AG09309 (cell line): ENCODE results near the gene ENTPD8.
"Not testable (repeated sequence)": the region's sequence is repeated elsewhere in the genome, so short reads cannot be mapped to it uniquely, and the experiment has no call there.

Source experiments
- DNase-seq: peaks from one replicate; pipeline ENCODE4 v3.0.0-alpha.2; 2010; ENCODE audit warnings: low read depth
- H3K4me3 ChIP-seq: 2 replicates; pipeline ENCODE4 v1.5.1; 2011; ENCODE audit warnings: mild to moderate bottlenecking, low read depth, low read length, moderate library complexity; ENCODE audit not compliant: control insufficient read depth
- TF ChIP-seq, protein P1 (sequence below): IDR thresholded peaks from 2 replicates; pipeline ENCODE4 v1.5.1; 2011; ENCODE audit warnings: mild to moderate bottlenecking, low read depth, low read length, inconsistent platforms; ENCODE audit not compliant: insufficient read depth, control insufficient read depth; ENCODE audit errors: missing control alignments

The ENTPD8 gene

GRCh38 chr9:137454597-137455358 is 13.6 kb upstream of the ENTPD8 start:
- no peak overlapping the region for H3K4me3 ChIP-seq
- TF ChIP-seq, protein P1, sequence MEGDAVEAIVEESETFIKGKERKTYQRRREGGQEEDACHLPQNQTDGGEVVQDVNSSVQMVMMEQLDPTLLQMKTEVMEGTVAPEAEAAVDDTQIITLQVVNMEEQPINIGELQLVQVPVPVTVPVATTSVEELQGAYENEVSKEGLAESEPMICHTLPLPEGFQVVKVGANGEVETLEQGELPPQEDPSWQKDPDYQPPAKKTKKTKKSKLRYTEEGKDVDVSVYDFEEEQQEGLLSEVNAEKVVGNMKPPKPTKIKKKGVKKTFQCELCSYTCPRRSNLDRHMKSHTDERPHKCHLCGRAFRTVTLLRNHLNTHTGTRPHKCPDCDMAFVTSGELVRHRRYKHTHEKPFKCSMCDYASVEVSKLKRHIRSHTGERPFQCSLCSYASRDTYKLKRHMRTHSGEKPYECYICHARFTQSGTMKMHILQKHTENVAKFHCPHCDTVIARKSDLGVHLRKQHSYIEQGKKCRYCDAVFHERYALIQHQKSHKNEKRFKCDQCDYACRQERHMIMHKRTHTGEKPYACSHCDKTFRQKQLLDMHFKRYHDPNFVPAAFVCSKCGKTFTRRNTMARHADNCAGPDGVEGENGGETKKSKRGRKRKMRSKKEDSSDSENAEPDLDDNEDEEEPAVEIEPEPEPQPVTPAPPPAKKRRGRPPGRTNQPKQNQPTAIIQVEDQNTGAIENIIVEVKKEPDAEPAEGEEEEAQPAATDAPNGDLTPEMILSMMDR = no peak
- no peak for DNase-seq

DNA sequence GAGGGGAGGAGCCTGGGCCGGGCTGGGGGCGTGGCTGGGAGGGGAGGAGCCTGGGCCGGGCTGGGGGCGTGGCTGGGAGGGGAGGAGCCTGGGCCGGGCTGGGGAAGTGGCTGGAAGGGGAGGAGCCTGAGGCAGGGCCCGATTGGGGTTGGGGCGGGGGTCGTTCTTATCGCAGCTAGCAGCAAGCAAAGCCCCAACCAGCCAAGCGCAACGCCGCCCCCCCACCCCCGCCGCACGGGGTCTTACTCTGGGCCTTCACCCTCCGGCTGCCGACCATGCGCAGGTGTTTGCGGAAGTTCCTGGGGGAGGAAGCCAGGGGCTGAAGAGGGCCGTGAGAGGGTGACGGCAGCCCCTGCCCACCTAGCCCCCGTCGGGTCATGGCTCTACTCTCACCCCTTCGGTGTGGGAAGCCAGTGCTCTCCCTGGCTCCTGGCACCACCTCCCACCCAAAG is 13.0 kb upstream of the ENTPD8 start:
- DNase-seq = no peak
- TF ChIP-seq, protein P1 = no peak
- H3K4me3 ChIP-seq = no peak overlapping the region

DNA sequence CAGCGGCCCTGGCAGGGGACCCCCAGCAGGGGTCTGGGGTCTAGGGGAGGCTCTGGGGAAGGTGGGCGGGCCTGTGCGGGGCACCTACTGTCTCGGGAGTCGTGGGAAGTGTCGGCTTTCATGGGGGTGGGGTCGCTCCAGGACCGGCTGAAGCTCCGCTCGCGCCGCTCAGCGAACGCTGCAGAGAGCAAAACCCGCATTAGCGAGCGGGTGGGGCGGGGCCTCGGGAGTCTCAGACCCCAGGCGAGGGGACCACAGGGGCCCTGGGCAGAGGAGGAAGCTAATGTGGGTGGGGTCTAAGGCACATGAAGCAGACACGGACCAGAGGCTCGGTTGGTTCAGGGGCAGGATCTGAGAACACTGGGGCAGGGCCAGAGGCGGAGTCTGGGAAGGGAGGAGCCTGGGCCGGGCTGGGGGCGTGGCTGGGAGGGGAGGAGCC is 12.5 kb upstream of the ENTPD8 start:
- no peak for DNase-seq
- H3K4me3 ChIP-seq = no peak overlapping the region
- TF ChIP-seq, protein P1 = no peak

DNA sequence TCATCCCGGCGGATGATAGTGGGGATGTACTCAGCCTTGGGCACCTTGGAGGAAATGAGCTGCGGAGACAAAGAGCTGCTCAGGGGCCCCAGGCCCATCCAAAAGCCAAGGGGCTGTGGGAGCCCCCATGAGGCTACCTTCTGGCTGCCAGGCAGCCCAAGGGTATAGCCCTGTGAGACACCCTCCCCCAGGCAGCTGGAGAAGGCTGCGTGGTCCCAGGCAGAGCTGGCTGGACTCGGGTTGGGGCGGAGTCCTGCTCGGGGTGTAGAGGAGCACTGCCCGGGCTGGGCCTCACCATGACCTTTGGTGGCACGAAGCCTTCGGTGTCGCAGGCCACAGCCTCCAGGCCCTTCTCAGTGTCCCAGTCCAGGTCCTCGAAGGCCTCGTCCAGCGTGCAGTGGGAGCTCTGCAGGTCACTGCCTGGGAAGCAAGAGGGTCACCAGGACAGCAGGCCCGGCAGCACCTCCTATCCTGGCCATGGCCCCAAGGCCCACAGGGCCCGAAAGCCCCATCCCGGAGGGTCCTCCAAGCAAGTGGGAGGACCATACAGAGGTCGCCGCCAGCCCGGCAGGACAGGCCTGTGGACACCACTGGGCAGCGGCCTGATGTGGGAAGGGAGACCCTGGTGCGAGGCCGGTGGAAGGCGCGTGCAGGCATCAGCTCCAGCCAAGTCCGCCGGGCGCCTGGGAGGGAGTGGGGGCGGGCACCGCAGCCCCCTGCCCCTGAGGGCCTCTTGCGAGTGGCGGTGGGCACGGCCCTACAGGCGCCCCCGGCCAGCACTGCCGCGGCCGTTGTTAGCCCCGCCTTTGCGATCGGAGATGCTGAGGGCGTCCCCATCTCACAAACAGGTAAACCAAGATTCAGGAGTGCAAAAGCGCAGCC is 11.8 kb upstream of the ENTPD8 start:
- H3K4me3 ChIP-seq = no peak overlapping the region
- no peak for DNase-seq
- TF ChIP-seq, protein P1 = no peak

DNA sequence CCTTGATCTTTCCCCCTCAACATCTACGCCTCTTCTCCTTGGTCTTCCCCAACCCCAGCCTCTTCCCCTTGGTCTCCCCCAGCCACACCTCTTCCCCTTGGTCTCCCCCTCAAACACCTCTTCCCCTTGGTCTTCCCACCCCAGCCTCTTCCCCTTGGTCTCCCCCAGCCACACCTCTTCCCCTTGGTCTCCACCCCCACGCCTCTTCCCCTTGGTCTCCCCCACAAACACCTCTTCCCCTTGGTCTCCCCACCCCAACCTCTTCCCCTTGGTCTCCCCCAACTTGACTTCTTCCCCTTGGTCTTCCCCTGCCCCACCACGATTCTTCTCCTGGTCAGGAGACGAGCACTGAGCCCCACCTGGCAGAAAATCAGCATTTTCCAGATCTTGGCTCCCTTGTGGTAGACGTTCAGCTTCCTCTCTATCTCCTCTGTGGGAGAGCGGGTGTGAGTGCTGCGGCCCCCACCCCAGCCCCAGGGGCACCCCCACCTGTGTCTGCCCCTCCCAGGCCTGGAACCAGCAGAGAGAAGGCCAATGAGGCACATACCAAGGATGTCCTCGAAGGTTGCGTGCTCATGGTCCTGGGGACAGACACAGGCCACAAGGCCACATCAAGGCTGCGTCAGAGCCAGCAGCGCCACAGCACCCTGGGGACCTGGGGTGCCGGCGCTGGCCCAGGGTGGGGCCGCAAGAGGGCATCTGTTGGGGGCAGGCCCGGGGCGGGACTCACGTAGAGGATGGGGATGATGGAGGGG is 11.0 kb upstream of the ENTPD8 start:
- H3K4me3 ChIP-seq = no peak overlapping the region
- TF ChIP-seq, protein P1 = no peak
- no peak for DNase-seq

GRCh38 chr9:137451264-137452005 is 10.3 kb upstream of the ENTPD8 start:
- not testable (repeated sequence) for DNase-seq, H3K4me3 ChIP-seq

DNA sequence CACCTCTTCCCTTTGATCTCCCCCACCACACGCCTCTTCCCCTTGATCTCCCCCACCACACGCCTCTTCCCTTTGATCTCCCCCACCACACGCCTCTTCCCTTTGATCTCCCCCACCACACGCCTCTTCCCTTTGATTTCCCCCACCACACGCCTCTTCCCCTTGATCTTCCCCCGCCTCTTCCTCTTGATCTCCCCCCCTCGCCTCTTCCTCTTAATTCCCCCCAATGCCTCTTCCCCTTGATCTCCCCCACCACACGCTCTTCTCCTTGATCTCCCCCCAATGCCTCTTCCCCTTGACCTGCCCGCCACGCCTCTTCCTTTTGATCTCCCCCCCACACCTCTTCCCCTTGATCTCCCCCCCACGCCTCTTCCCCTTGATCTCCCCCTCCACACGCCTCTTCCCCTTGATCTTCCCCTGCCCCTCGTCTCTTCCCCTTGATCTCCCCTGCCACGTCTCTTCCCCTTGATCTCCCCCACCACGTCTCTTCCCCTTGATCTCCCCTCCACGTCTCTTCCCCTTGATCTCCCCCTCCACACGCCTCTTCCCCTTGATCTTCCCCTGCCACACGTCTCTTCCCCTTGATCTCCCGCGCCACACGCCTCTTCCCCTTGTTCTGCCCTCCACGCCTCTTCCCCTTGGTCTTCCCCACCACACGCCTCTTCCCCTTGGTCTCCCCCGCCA is 9.5 kb upstream of the ENTPD8 start:
- not testable (repeated sequence) for DNase-seq, H3K4me3 ChIP-seq
